Smooth muscle cell of the coronary artery (primary cell): ENCODE results near the gene TEX11. TPM values are rescaled to one million over a fixed set of nuclear protein-coding genes. Genes with fewer than 3 reads are reported as not detected.

Experiments used
- total RNA-seq: library from RNA; depleted of rRNA; stranded (reverse); fragments of >200 nt; gene quantifications from 2 replicates; pipeline ENCODE4 v1.2.3, GENCODE V29; 2014; ENCODE audit warnings: low replicate concordance

The TEX11 gene
- total RNA-seq, result not detected in 2 replicates

DNA sequence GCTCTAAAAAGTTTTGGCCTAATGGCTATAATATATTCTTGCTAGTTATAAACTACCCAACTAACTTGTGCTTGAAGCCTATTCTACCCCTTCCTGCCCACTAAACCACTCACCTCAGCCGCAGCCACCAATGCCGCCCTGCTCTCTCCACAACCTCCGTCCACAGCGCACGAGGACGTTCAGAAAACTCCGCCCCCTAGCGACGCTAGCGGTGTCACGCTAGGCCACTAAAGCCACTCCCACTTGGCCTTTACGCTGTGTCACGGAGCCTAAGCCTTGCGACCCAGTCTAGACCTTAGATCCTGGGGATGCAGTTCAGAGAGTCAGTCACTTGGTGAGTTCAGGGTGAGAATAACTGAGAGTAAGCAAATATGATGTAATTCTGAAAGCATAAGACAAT, at the start of gene TEX11:
TSS of gene TEX11 (minus strand) at position 171 of the 400 bp plus-strand sequence. CDS start 922 bp downstream, outside the sequence.

Other genes with a start within 250 kb of the TEX11 start
- gene SLC7A3, start 22.4 kb upstream of the TEX11 start, total RNA-seq, result not detected in 2 replicates
- gene SNX12, start 159.6 kb upstream of the TEX11 start, total RNA-seq, result 71.0 and 72.2 TPM in 2 replicates
- 4.4 and 4.6 TPM in 2 replicates for gene FOXO4, start 187.1 kb upstream of the TEX11 start, total RNA-seq
- gene CXorf65, start 198.0 kb upstream of the TEX11 start, total RNA-seq, result not detected in 2 replicates
- gene IL2RG, start 202.9 kb upstream of the TEX11 start, total RNA-seq, result not detected in 2 replicates
- 23.3 and 25.5 TPM in 2 replicates for gene MED12, start 209.9 kb upstream of the TEX11 start, total RNA-seq
- gene NLGN3, start 236.1 kb upstream of the TEX11 start, total RNA-seq, result 0.08 and 0.35 TPM in 2 replicates